ENCODE measurements around the gene KRT33A.

The KRT33A gene

GRCh38 chr17:41301204-41301790 is 49.3 kb downstream of the KRT33A start:
- no peak for DNase-seq

- DNase-seq: no peak
These were observed 52.0 kb downstream of the KRT33A start for GRCh38 chr17:41298458-41299135.

- DNase-seq: no peak
These were observed 53.8 kb downstream of the KRT33A start for GRCh38 chr17:41296846-41297245.
